Erythroblast (primary cell): ENCODE results near the gene NXT2.
"Not testable (repeated sequence)": the region's sequence is repeated elsewhere in the genome, so short reads cannot be mapped to it uniquely, and the experiment has no call there.

Source experiments
- DNase-seq, 2 experiments: peaks; one replicate each; lab custom pipeline; 2025; lab: John Stamatoyannopoulos, UW
- GATA1 ChIP-seq: IDR thresholded peaks from 2 replicates; pipeline ENCODE4 v1.6.1; 2011; ENCODE audit warnings: low read depth, mild to moderate bottlenecking, control low read depth, low read length, moderate library complexity
- POLR2A ChIP-seq: IDR thresholded peaks from 2 replicates; pipeline ENCODE4 v1.6.1; 2011; ENCODE audit warnings: mild to moderate bottlenecking, low read length

The NXT2 gene

DNA sequence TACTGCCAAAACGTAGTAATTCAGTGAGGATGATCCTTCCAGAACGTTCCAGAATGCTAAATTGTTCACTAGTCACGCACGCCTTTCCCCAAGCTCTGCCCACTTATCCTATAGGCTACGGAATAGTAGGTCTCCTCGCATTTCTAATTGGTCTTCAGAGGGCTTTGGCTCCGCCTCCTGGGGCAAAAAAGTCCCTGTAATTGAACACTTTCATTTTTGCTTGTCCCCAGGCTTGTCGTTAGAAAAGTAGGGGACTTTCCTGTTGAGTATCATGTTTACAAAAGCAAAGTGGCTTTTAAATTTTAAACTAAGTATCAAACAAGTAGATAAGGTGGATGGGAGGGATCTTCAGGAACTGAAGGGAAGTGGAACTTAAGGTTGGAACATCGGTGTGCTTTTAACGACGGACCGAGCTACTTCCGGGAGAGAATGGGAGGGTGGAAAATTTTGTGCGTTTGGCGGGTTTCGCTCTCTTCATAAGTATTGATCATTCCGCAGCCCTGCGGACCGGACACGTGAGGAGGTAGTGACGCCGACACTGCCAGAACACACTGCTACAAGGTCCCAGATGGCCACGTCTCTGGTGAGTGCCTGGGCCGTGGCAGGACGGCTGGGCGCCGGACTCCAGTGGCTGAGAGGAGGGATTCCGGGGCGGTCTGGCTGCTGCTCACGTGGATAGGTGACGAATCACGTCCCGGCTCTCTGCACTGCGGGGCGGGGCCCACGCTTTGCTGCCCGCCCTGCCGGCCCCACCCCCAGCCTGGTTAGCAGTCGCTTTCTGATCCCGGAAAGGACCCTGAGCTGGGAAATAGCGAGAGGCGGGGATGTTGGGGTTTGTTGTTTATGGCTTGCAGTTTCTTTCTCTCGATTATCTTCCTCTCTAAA lies at the start of gene NXT2:
Gene NXT2 (plus strand): TSS at position 406 of the 885 bp plus-strand sequence. CDS start 163 bp downstream, at position 569.
- peak; percentile 90 for TF ChIP-seq POLR2A
- no peak for TF ChIP-seq GATA1
- peak; percentile 94 for DNase-seq

DNA sequence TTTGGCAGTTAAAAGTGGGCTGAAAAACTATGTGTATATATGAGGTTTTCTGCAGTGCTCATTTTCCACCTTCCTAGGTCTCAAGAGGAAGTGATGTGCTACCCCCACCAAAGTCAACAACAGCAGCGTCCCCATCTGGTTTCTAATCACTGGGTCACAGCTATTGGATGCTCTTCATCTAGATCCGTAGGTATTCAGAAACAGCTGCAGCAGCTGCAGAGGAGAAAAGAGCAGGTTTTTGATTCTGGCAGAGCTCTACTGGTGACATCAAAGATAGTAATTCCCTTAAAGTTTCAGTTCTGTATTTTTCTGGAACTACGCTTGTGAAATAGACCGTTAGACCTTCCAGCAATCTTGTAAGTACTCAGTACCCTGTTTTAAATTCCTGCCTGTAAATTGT lies 49.0 kb upstream of the NXT2 start:
- DNase-seq = no peak
- TF ChIP-seq POLR2A = no peak
- TF ChIP-seq GATA1 = no peak

DNA sequence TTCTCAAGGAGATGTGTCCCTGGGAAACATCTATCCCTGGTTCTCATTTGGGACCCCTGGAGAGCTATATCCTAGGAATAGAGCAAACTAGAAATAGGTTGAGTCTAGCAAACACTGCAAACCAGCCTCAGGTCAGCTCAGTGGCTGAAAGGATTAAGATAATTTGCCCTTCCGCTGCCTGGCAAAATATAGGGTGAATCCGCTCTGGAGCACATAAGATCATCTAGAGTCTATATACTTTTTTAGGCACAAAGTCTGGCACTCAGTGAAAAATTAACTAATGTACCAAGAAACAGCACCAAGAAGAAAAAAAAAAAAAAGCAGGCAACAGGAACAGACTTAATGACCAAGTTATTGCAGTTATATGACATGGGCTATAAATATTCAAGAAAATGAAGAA lies 47.5 kb upstream of the NXT2 start:
- TF ChIP-seq POLR2A (no peak), GATA1 (no peak)

DNA sequence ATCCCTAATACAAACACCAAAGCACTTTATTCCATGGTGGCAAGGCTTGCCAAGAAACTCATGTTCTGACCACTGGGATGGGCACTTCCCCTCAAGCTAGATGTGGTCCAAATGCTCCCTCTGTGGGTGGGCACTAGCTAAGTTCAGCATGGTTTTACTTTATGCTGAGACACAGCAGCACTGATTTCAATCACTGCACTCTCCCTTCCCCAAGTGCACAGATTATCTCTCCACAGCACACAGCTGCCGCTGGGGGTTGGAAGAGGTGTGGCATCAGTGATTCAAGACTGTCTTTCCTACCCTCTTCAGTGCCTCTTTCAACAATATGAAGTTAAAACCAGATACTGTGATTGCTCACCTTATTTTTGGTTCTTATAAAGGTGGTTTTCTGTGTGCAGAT lies 38.2 kb upstream of the NXT2 start:
- peak in 1 of 2 experiments; percentile 0 for DNase-seq
- TF ChIP-seq GATA1 (no peak), POLR2A (no peak)

More for the DNA sequence above, 47.5 kb upstream of the NXT2 start:
- DNase-seq = no peak

DNA sequence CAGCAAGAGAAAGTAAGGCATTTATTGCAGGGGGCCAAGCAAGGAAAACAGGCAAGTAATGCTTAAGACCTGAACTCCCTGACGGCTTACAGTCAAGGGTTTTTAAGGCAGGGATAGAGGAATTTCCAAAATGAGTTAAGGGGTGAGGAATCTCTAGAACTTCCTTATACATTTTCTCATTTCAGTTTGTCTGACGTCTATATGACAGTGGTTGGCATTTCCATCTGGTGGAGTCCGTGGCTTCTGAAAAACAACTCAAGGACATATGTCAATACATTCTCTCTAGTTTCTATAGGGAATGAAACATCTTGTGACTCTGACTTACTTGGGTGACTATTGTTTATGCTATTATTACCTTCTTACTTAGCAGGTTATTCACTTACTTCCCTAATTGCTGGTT lies 35.5 kb upstream of the NXT2 start:
- TF ChIP-seq POLR2A (no peak), GATA1 (no peak)
- no peak for DNase-seq

DNA sequence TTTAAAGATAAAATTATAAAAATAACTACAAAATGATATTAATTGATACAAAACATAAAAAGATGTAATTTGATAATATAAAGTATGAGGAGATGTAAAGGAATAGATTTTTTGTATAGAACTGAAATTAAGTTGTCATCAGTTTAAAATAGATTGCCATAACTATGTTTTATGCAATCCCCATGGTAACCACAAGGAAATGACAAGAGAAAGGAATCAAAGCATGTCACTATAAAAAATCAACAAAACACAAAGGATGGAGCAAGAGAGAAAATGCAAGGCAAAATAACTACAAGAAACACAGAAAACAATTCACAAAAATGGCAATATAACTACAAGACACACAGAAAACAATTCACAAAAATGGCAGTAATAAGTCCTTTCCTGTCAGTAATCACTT lies 27.7 kb upstream of the NXT2 start:
- TF ChIP-seq POLR2A = no peak
- TF ChIP-seq GATA1 = no peak
- DNase-seq = no peak

DNA sequence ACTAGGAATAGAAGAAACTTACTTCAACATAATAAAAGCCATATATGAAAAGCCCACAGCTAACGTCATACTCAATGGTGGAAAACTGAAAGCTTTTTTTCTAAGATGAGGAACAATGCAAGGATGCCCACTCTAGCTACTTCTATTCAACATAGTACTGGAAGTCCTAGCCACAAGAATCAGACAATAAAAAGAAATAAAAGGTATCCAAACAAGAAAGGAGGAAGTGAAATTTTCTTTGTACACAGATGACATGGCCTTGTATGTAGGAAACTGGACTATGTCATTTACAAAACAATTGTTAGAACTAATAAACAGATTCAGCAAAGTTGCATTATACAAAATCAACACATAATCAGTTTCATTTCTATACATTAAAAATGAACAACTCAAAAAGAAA lies 25.5 kb upstream of the NXT2 start:
- no peak for DNase-seq
- TF ChIP-seq POLR2A (no peak), GATA1 (no peak)

DNA sequence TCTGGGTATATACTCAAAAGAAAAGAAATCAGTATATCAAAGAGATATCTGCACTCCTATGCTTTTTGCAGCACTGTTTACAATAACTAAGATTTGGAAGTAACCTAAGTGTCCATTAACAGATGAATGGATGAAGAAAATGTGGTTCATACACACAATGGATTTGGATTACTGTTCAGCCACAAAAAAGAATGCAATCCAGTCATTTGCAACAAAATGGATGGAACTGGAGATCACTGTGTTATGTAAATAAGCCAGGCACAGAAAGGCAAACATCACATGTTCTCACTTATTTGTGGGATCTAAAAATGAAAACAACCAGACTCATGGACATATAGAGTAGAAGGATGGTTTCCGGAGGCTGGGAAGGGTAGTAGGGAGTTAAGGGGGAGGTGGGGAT lies 17.6 kb upstream of the NXT2 start:
- TF ChIP-seq GATA1 (no peak), POLR2A (no peak)
- no peak for DNase-seq

DNA sequence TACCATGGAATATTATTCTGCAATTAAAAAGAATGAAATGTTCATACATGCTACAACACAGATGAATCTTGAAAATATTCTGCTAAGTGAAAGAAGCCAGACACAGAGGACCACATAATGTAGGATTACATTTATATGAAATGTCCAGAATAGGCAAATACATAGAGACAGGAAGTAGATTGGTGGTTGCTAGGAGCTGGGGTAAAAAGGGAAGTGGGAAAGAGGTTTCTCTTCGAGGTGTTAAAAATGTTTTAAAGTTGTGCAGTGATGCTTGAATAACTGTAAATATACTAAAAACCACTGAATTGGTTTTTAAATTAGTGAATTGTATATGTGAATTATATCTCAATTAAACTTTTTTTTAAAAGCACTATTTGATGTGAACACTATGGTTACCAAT lies 3.6 kb upstream of the NXT2 start:
- TF ChIP-seq POLR2A (no peak), GATA1 (no peak)
- no peak for DNase-seq

DNA sequence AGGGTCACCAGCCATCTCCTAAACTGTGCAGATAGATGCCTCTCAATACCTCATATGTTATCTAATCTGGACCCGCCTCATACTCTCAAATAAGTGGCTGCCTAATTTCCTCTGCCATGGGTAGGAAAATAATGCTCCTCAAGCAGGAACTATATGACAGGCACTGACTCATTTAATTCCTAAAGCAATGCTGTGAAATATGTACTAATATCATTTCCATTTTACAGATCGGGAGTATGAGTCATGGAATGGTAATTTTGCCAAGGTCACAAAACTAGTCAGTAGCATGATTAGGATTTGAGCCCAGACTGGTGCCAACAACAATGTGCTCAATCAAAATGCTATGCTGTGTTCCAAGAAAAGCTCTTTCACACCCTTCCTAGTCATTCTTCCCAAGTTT lies 3.0 kb upstream of the NXT2 start:
- DNase-seq = peak in 1 of 2 experiments; percentile 0
- TF ChIP-seq POLR2A (no peak), GATA1 (no peak)

DNA sequence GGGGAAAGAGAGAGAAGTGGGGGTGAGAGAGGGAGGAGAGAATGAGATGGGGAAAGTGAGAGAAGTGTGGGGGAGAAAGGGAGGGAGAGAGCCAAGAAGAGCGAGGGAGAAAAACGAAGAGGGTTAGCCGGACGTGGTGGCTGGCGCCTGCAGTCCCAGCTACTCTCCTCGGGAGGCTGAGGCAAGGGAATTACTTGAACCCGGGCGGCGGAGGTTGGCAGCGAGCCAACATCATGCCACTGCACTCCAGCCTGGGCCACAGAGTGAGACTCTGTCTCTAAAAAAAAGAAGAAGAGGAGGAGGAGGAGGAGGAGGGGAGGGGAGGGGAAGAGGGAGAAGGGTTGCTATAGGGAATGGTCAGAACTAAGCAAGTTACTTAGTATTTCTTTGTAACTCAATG lies 1.7 kb upstream of the NXT2 start:
- no peak for TF ChIP-seq GATA1
- no peak for TF ChIP-seq POLR2A
- DNase-seq = no peak

DNA sequence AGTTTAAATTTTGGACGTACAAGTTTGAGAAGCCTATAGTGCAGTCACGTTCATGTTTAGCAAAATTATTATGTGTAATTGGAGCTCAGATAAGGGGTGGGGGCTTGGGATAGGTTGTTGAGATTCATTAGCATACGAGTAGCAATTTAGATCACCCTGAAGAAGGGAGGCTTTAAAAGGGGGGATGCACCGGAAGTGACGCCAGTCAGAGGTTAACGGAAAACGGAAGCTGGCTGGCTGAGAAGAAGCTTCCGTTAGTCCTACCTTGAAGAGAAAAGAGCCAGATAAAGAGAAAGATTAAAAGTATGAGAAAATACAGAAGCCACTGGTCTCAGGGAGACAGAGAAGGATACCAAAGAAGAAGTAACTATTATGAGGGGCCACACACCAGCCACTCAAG lies 1.1 kb upstream of the NXT2 start:
- TF ChIP-seq POLR2A (no peak), GATA1 (no peak)

DNA sequence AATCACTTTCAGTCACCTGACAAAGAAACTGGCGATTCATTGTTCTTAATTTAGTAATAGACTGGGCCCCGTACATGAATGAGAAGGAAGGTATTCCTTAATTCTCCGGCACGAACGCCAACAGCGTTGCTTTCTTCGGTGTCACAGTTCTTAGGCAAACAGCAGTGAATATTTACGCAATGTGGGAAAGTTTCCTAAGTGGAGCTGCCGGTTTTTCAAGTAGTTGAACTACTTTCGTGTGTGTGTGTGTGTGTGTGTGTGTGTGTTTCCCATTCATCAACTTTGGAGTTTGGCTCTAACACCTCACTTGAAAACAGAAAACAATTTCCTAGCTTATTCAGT lies 651 bp downstream of the NXT2 start:
- TF ChIP-seq GATA1 (no peak), POLR2A (peak; percentile 20)
- DNase-seq = no peak

More for the DNA sequence above, 1.1 kb upstream of the NXT2 start:
- no peak for DNase-seq

DNA sequence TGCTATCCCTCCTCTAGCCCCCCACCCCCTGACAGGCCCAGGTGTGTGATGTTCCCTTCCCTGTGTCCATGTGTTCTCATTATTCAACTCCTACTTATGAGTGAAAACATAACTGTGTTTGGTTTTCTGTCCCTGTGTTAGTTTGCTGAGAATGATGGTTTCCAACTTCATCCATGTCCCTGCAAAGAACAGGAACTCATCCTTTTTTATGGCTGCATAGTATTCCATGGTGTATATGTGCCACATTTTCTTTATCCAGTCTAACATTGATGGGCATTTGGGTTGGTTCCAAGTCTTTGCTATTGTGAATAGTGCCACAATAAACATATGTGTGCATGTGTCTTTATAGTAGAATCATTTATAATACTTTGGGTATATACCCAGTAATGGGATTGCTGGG lies 2.4 kb downstream of the NXT2 start:
- not testable (repeated sequence) for DNase-seq

DNA sequence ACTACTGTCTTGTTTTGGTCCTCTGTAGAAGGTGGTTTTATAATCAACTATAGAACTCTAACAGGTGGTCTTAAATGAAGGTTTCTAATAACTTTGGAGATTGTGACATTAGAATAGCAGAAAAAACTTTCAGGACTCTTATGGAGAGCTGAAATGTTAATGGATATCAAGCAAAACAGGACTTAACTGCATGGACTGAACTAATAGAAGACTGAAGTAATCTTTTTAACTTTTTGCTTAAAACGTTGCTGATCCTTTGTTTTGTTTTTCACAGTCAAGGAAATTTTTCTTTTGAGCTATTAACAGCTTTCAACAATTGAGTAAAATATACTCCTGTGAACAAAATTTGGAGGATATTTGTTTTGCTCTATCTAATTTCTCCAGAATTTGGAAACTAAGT lies 17.2 kb downstream of the NXT2 start:
- DNase-seq = no peak
- no peak for TF ChIP-seq POLR2A
- TF ChIP-seq GATA1 = no peak

DNA sequence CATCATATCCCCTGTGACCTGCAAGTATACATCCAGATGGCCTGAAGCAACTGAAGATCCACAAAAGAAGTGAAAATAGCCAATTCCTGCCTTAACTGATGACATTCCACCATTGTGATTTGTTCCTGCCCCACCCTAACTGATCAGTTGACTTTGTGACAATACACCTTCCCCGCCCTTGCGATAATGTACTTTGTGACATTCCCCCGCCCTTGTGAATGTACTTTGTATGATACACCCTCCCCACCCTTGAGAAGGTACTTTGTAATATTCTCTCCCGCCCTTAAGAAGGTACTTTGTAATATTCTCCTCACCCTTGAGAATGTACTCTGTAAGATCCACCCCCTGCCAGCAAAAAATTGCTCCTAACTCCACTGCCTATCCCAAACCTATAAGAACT lies 39.4 kb downstream of the NXT2 start:
- not testable (repeated sequence) for DNase-seq
